Natural killer cell (primary cell): Measurements from ENCODE around the gene DNAJC3. TPM values are rescaled to one million over a fixed set of nuclear protein-coding genes. Genes with fewer than 3 reads are reported as not detected.

ENCODE experiments used
- ATAC-seq, 3 donors: fragments of 150-1000 bp in 2 of 3; fragments of 200-7000 bp in 1 of 3; cut with Tn5 transposase; 1 replicate in 1 of 3; 2 replicates in 2 of 3; pipeline ENCODE4 v1.10.0; 2021; ENCODE audit warnings: mild to moderate bottlenecking in 2 of 3, moderate library complexity in 2 of 3
- DNase-seq, 2 donors: peaks; one replicate each; pipeline versions ENCODE4 v3.0.0 to v3.0.0-alpha.2; 2013 to 2021; ENCODE audit warnings: mixed read lengths in 1 of 2
- H3K27ac ChIP-seq: one replicate; pipeline ENCODE4 v1.5.1; 2013; ENCODE audit warnings: mild to moderate bottlenecking, low read length
- H3K27me3 ChIP-seq: one replicate; pipeline ENCODE4 v1.6.1; 2013; ENCODE audit warnings: low read length; ENCODE audit not compliant: control insufficient read depth, insufficient read depth
- H3K36me3 ChIP-seq: one replicate; pipeline ENCODE4 v1.6.1; 2013; ENCODE audit warnings: low read length; ENCODE audit not compliant: control insufficient read depth, insufficient read depth
- H3K4me1 ChIP-seq: one replicate; pipeline ENCODE4 v1.6.1; 2013; ENCODE audit warnings: low read length; ENCODE audit not compliant: control insufficient read depth, insufficient read depth
- H3K4me3 ChIP-seq: one replicate; pipeline ENCODE4 v1.5.1; 2013; ENCODE audit warnings: low read length
- H3K9me3 ChIP-seq: one replicate; pipeline ENCODE4 v1.6.1; 2013; ENCODE audit warnings: low read length; ENCODE audit not compliant: control insufficient read depth, insufficient read depth
- H3K27ac Mint-ChIP-seq, 2 donors: one replicate each; pipeline ENCODE4 v1.8.0; 2022; ENCODE audit warnings: mild to moderate bottlenecking in 2 of 2, mixed read lengths in 2 of 2, moderate library complexity in 1 of 2
- H3K27me3 Mint-ChIP-seq, 2 donors: one replicate each; pipeline ENCODE4 v1.8.0; 2022; ENCODE audit warnings: low read depth in 2 of 2, mixed read lengths in 2 of 2
- H3K36me3 Mint-ChIP-seq: one replicate; pipeline ENCODE4 v1.8.0; 2022; ENCODE audit warnings: mixed read lengths
- H3K4me1 Mint-ChIP-seq, 2 donors: one replicate each; pipeline ENCODE4 v1.8.0; 2022; ENCODE audit warnings: mixed read lengths in 2 of 2
- H3K4me3 Mint-ChIP-seq: one replicate; pipeline ENCODE4 v1.8.0; 2022; ENCODE audit warnings: mild to moderate bottlenecking, moderate library complexity, mixed read lengths
- H3K9me3 Mint-ChIP-seq, 2 donors: one replicate each; pipeline ENCODE4 v1.8.0; 2022; ENCODE audit warnings: mixed read lengths in 2 of 2
- CTCF ChIP-seq: fragments of 200-600 bp; IDR thresholded peaks from one replicate; pipeline ENCODE4 v1.8.0; 2022; ENCODE audit warnings: antibody characterized with exemption
- WGBS: methylation state at CpG from one replicate; pipeline ENCODE4 v1.1.7; 2013; ENCODE audit warnings: missing lambda C conversion rate; ENCODE audit not compliant: insufficient coverage; 5-methylcytosine and 5-hydroxymethylcytosine counted together
- intact Hi-C: fragments of 100-400 bp; cut with micrococcal nuclease; formaldehyde crosslinking; loops from one replicate; pipeline ENCODE4 v1.14.2; 2022
- total RNA-seq, 4 donors: library from RNA; stranded (reverse); fragments of 120-200 nt in 1 of 4; gene quantifications; one replicate each; pipeline versions ENCODE4 v1.2.3 to v1.2.4, GENCODE V29; 2013 to 2022

The DNAJC3 gene
- total RNA-seq, 3 donors from 2014 or later (not counting 1 experiment from before 2014, with no cell fraction given) = 26.5 to 38.1 (median 29.0) TPM

GRCh38 chr13:95642028-95642621 lies 34.8 kb upstream of the DNAJC3 start:
- TF ChIP-seq CTCF = no peak
- peaks cover 4 to 5% of the 10 kb centered on the region in 2 donors for H3K4me1 Mint-ChIP-seq
- intact Hi-C loops = no loop called here
- WGBS = 14% methylated on average over 33 of the region's 35 CpGs
- H3K9me3 Mint-ChIP-seq = no peaks in the 10 kb centered on the region
- peaks cover 13% of the 10 kb centered on the region for H3K4me1 ChIP-seq
- H3K4me3 Mint-ChIP-seq = no peak overlapping the region
- peaks cover 30% of the 10 kb centered on the region for H3K27me3 ChIP-seq
- no peaks in the 10 kb centered on the region for H3K9me3 ChIP-seq
- no peak overlapping the region for H3K27ac Mint-ChIP-seq
- H3K36me3 Mint-ChIP-seq = no peaks in the 10 kb centered on the region
- H3K36me3 ChIP-seq = no peaks in the 10 kb centered on the region
- ATAC-seq = no peak
- H3K4me3 ChIP-seq = no peak overlapping the region
- H3K27me3 Mint-ChIP-seq = peaks cover 23 to 40% of the 10 kb centered on the region in 2 donors
- DNase-seq = no peak
- H3K27ac ChIP-seq = no peak overlapping the region

GRCh38 chr13:95642999-95643398 lies 33.9 kb upstream of the DNAJC3 start:
- DNase-seq (no peak), ATAC-seq (no peak)
- no peak overlapping the region for H3K27ac ChIP-seq
- TF ChIP-seq CTCF = no peak
- H3K9me3 ChIP-seq = no peaks in the 10 kb centered on the region
- H3K27me3 ChIP-seq = peaks cover 30% of the 10 kb centered on the region
- no peaks in the 10 kb centered on the region for H3K36me3 Mint-ChIP-seq
- no peak overlapping the region for H3K4me3 Mint-ChIP-seq
- WGBS = 93% methylated on average over 2 of the region's 3 CpGs
- H3K27ac Mint-ChIP-seq = no peak overlapping the region
- no peaks in the 10 kb centered on the region for H3K36me3 ChIP-seq
- intact Hi-C loops = no loop called here
- peaks cover 4 to 5% of the 10 kb centered on the region in 2 donors for H3K4me1 Mint-ChIP-seq
- no peaks in the 10 kb centered on the region for H3K9me3 Mint-ChIP-seq
- peaks cover 23 to 40% of the 10 kb centered on the region in 2 donors for H3K27me3 Mint-ChIP-seq
- H3K4me3 ChIP-seq = no peak overlapping the region
- peaks cover 13% of the 10 kb centered on the region for H3K4me1 ChIP-seq

GRCh38 chr13:95643571-95643935 lies 33.4 kb upstream of the DNAJC3 start:
- peaks cover 23 to 38% of the 10 kb centered on the region in 2 donors for H3K27me3 Mint-ChIP-seq

More at GRCh38 chr13:95643571-95643935, 33.4 kb upstream of the DNAJC3 start:
- Mint-ChIP-seq H3K36me3 (no peaks in the 10 kb centered on the region), H3K4me1 (peaks cover 4 to 5% of the 10 kb centered on the region in 2 donors), H3K4me3 (peak overlapping the region; percentile 6), H3K27ac (no peak overlapping the region), H3K9me3 (no peaks in the 10 kb centered on the region)
- Histone ChIP-seq H3K9me3 (no peaks in the 10 kb centered on the region), H3K4me1 (peaks cover 13% of the 10 kb centered on the region), H3K27ac (no peak overlapping the region), H3K36me3 (no peaks in the 10 kb centered on the region), H3K27me3 (peaks cover 30% of the 10 kb centered on the region), H3K4me3 (no peak overlapping the region)
- ATAC-seq (no peak), DNase-seq (no peak)
- WGBS = 31% methylated on average over 16 of the region's 16 CpGs
- no peak for TF ChIP-seq CTCF
- intact Hi-C loops = no loop called here
